Stimulated activated CD4-positive, alpha-beta T cell treated with anti-CD3 and anti-CD28 coated beads, Interleukin-12 subunit alpha, Interleukin-12 subunit beta, amount 100 ng/mL, for 24 hours (primary cell): Measurements from ENCODE around the gene RBM22.

Experiments
- DNase-seq, 2 experiments: peaks; one replicate each; pipeline ENCODE4 v3.0.0-alpha.2; 2020; ENCODE audit warnings: low read depth in 2 of 2

Gene RBM22

GRCh38 chr5:150672237-150672883 lies 28.5 kb downstream of the RBM22 start:
- DNase-seq = no peak

- DNase-seq = no peak
These were observed 29.2 kb downstream of the RBM22 start for GRCh38 chr5:150671509-150672236.

- DNase-seq = no peak
These were observed 29.9 kb downstream of the RBM22 start for GRCh38 chr5:150670948-150671310.

GRCh38 chr5:150670275-150670947 lies 30.5 kb downstream of the RBM22 start:
- DNase-seq = no peak

- DNase-seq = no peak
These were observed 35.8 kb downstream of the RBM22 start for GRCh38 chr5:150665044-150665443.

GRCh38 chr5:150663936-150664335 lies 36.9 kb downstream of the RBM22 start:
- no peak for DNase-seq

GRCh38 chr5:150662731-150663516 lies 37.9 kb downstream of the RBM22 start:
- DNase-seq = no peak

- DNase-seq = no peak
These were observed 38.9 kb downstream of the RBM22 start for GRCh38 chr5:150661821-150662596.

- no peak for DNase-seq
These were observed 39.8 kb downstream of the RBM22 start, which contains the start of gene MYOZ3 for GRCh38 chr5:150661086-150661485. MYOZ3 (plus strand) TSS chr5:150661251; CDS start chr5:150662942, 1,691 bp downstream.

GRCh38 chr5:150660108-150660831 lies 40.6 kb downstream of the RBM22 start:
- no peak for DNase-seq

GRCh38 chr5:150659360-150660107 lies 41.3 kb downstream of the RBM22 start:
- no peak for DNase-seq

- DNase-seq = no peak
These were observed 42.1 kb downstream of the RBM22 start for GRCh38 chr5:150658699-150659265.

- DNase-seq = no peak
These were observed 42.7 kb downstream of the RBM22 start for GRCh38 chr5:150658121-150658520.

- peak; percentile 49 to 51 for DNase-seq
These were observed 44.4 kb downstream of the RBM22 start for GRCh38 chr5:150656191-150657132.

- no peak for DNase-seq
These were observed 45.6 kb downstream of the RBM22 start for GRCh38 chr5:150655221-150655620.

GRCh38 chr5:150653762-150654556 lies 46.9 kb downstream of the RBM22 start:
- no peak for DNase-seq

- DNase-seq = no peak
These were observed 47.6 kb downstream of the RBM22 start for GRCh38 chr5:150653145-150653761.
